EL (cell line): Measurements from ENCODE around the gene SPDYE6.
A peak's percentile ranks its signal among the peaks of the same experiment; 100 is the strongest.
"Not testable (repeated sequence)": the region's sequence is repeated elsewhere in the genome, so short reads cannot be mapped to it uniquely, and the experiment has no call there.

Source experiments
- DNase-seq: peaks from one replicate; pipeline ENCODE4 v3.0.0-alpha.2; 2016

Gene SPDYE6

GRCh38 chr7:102317231-102318059 is 38.8 kb downstream of the SPDYE6 start:
- no peak for DNase-seq

DNA sequence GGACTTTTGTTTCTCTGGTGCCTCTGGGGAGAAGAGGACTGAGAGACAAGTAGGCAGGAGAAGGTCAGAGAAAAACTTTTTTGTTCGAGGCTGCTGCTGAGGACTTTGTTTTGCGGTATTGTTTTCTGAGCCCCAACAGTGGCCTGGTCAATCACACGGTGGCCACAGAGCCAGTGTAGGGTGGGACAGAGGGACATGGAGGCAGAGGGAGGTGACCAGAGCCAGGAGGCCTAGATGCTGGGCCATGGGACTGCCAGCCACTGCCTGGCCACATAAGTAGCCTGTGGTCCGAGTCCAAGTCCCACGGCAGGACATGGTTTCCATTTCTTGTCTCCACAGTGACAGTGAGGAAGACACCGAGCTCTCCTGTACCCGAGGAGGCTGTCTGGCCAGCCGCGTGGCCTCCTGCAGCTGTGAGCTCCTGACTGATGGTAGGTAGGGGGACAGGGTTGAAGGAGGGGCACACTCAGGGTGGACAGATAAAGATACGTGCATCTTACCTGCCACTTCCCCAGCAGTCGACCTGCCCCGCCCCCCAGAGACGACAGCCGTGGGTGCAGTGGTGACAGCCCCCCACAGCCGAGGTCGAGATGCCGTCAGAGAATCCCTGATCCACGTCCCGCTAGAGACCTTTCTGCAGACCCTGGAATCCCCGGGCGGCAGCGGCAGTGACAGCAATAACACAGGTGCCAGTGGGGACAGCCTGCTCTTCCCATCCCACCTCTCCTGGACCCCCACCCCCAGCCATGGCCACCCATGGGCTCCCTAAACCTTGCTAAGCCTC is 42.1 kb downstream of the SPDYE6 start:
- no peak for DNase-seq

- no peak for DNase-seq
Observed at GRCh38 chr7:102312317-102312716, 43.9 kb downstream of the SPDYE6 start.

DNA sequence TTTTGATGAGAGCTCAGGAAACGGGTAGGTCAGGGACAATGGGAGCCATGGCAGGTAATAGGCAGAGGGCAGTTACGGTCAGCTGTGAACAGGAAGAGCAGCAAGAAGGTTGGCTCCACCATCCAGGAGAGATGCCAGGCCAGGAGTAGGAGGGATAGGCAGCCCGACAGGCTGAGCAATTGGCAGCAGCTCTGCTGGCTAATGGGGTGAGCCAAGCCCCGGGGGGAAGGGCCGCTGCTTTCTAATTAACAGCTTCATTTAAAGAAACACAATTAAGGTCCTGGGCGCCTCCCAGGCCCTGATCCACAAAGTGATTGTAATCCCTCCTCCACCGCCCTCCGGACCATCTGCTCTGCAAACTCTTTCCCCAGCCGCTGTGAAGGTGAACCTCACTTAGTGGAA is 45.8 kb downstream of the SPDYE6 start:
- DNase-seq = no peak

- DNase-seq = peak; percentile 57
Observed at GRCh38 chr7:102306916-102307677, 49.1 kb downstream of the SPDYE6 start.

DNA sequence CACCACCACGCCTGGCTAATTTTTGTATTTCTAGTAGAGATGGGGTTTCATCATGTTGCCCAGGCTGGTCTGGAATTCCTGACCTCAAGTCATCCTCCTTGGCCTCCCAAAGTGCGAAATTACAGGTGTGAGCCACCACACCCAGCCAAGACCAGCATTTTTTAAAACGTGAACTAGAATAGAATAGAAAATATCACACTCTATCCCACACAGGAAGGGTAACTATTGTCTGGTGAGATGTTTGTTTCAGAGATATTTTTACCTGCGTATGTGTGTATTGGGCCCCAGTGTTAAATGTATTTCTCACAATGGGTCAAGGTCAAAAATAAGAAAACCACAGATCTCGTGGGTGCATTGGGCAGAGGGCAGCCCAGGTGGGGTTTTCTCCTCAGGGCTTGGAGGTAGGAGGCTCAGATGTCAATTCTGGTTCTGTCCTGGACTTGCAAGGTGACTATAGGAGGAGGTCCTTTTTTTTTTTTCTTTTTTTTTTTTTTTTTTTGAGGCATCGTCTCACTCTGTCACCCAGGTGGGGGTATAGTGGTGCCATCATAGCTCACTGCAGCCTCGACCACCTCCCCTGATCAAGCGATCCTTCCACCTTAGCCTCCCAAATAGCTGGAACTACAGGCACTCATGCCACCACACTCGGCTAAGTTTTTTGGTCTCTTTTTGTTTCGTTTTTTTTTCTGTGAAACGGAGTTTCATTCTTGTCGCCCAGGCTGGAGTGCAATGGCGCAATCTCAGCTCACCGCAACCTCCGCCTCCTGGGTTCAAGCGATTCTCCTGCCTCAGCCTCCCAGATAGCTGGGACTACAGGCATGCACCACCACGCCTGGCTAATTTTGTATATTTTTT is 50.6 kb downstream of the SPDYE6 start:
- no peak for DNase-seq

DNA sequence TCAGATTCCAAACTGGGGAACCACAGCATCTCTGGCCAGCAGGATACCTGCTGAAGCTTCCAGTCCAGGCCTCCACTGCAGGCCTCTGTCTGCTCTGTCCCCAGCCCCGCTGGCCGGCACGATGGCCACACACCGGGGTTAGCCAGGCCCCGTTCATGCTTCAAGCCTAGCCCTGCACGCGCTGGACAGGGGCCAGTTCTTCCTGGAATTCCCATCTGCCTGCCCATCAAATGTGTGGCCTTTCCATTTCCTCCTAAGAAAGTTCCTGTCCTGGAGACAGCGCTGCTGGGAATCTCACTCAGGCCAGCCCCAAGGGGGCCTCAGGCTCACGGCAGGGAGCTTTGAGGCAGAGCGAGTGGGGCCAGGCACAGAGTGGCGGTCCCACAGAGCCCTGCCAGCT is 51.6 kb downstream of the SPDYE6 start:
- no peak for DNase-seq

- no peak for DNase-seq
Observed at GRCh38 chr7:102303669-102304422, 52.4 kb downstream of the SPDYE6 start.

DNA sequence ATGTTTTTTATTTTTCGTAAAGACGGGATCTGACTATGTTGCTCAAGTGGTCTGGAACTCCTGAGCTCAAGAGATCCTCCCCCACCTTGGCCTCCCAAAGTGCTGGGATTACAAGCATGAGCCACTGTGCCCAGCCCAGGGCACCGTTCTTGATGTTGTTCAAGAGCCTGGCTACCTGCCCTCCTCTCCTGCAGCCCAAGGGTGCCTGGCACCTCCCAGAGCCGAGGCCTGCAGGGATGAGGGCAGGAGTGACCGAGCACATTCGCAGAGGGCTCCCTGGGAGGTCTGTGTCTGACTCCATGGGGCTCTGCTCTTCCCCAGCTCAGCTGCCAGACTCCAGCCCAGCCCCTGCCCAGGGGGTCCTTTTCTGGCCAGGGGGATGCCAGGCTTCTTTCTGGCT is 54.2 kb downstream of the SPDYE6 start:
- DNase-seq = no peak

DNA sequence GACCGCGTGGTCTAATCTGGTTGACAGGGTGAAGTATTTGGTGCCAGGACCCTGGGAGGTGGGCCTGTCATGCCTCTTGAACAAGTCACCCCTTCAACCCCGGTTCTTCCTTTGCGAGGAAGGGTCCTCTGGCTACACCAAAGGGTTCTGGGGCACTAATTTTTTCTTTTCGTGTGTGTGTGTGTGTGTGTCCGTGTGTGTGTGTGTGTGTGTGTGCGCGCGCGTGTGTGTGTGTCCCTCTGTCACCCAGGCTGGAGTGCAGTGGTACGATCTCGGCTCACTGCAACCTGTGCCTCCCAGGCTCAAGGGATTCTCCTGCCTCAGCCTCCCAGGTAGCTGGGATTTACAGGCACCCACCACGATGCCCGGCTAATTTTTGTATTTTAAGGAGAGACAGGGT is 54.9 kb downstream of the SPDYE6 start:
- not testable (repeated sequence) for DNase-seq

DNA sequence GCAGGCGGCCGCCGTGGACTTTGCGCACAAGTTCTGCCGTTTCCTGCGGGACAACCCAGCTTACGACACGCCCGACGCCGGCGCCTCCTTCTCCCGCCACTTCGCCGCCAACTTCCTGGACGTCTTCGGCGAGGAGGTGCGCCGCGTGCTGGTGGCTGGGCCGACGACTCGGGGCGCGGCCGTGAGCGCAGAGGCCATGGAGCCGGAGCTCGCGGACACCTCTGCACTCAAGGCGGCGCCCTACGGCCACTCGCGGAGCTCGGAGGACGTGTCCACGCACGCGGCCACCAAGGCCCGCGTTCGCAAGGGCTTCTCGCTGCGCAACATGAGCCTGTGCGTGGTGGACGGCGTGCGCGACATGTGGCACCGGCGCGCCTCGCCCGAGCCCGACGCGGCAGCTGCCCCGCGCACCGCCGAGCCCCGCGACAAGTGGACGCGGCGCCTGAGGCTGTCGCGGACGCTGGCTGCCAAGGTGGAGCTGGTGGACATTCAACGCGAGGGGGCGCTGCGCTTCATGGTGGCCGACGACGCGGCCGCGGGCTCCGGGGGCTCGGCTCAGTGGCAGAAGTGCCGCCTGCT is 55.5 kb downstream of the SPDYE6 start:
- DNase-seq = no peak

GRCh38 chr7:102297487-102298218 is 58.6 kb downstream of the SPDYE6 start:
- DNase-seq = no peak

DNA sequence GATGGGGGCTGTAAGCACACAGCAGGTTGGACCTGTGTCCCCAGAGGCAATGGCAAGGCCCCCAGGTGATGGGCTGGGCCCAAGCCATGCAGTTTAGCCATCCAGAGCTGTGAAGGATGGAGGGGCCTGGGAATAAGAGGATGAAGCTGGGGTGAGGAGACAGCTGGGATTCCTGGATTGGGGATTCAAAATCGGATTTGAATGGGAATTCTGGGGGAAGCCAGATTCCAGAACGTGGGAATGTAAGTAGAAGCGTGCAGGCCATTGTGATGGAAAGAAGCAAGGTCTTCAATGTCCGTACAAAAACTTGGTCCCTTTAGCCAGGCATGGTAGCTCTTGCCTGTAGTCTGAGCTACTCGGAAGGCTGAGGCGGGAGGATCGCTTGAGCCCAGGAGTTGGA is 59.7 kb downstream of the SPDYE6 start:
- DNase-seq = no peak

DNA sequence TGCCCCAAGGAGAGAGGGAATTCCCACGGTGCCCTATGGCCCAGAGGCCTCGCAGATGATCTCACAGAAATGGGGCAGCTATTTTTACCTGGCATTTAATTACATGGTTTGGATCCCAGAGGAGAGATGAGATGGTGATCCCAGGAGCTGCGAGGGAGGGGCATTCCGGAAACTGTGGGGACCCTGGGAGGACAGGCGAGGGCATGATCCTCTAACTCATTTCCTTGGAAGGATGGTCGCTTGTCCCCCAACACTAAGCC is 60.1 kb downstream of the SPDYE6 start:
- DNase-seq = no peak
